Non-pigmented ciliary epithelial cell (primary cell): ENCODE data around the gene CD300A.
"Not testable (repeated sequence)": the region's sequence is repeated elsewhere in the genome, so short reads cannot be mapped to it uniquely, and the experiment has no call there.

Source experiments
- DNase-seq: peaks from one replicate; pipeline ENCODE4 v3.0.0-alpha.2; 2010; ENCODE audit warnings: low read depth

Gene CD300A

DNA sequence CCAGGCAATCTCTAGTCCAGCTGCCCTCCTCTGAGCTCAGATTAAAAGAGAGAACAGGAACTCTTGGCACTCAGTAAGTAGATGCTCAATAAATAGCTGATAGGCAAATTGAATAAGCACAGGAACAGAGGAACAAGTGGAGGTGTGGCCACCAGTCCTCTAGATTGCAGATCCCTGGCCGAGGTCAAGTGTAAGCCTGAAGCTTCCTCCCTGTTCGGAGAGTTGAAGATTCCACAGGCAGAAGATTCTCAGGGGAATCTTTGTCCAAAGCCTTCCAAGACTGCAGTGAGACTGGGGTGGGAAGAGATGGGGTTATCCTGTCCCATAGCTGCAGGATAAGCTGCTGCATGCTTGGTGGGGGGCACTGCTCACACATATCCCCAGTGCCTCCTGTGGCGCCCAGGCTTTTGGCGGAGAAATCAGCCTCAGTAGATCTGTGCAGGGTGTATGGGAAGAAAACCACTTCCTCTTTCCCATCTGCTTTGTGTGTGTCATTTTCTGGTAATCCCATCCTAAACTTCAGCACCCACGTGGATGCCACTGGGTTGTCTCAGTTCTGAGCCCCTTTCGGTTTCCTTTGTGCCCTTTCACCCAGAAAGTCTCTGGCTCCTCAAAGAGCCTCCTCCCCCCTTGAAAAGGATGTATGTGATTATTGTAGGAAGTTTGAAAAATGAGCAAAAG is 12.1 kb downstream of the CD300A start:
- no peak for DNase-seq

DNA sequence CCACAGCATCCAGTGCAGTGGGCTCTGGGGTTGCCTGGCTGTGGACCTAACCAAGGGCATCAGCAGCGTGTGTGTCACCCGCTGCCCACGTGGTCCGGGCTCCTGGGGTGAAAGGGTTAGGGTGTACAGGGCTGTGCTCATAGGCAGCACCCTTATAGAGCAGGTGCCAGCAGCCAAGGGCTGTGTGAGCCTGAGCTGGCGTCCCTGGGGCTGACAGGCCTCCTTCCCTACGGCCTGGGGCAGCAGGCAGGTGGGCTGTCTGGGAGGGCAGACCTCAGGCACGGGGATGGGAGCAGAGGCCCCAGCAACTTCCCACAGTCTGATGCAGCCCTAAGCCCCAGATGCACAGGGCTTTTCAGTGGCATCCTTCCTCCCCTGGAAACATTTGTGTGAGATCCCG is 13.9 kb downstream of the CD300A start:
- no peak for DNase-seq

DNA sequence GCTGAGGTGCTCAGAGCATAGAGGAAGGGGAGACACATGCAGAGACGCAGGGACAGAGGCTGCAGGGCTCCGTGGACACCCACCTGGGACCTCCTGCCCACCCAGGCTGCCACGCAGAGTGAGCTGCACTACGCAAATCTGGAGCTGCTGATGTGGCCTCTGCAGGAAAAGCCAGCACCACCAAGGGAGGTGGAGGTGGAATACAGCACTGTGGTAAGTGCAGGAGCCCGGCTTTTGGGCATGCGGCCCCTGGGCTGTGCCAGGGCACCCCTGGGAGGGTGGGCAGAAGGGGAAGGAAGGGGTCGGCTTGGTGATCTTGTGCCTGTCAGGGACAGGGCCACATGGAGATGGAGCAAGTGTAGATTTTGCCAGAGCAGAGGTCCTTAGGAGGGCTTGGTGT is 15.2 kb downstream of the CD300A start:
- DNase-seq: no peak

DNA sequence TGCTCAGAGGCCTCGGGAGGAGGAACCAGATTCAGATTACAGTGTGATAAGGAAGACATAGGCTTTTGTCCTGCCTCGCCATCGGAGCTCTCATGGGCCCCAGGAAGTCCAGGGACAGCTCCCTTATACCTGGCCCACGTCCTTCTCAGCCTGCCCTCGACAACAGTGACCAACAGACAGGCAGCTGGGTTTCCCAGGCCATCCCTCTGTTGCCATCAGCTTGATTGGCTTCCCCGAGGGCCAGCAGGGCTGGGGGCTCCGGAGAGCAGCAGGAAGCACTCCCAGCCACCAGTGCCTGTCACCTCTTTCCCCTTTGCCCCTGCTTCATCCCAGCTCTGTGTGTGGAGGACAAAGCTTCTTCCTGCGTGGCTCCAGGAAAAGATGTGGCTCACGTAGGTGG is 17.6 kb downstream of the CD300A start:
- DNase-seq: no peak

DNA sequence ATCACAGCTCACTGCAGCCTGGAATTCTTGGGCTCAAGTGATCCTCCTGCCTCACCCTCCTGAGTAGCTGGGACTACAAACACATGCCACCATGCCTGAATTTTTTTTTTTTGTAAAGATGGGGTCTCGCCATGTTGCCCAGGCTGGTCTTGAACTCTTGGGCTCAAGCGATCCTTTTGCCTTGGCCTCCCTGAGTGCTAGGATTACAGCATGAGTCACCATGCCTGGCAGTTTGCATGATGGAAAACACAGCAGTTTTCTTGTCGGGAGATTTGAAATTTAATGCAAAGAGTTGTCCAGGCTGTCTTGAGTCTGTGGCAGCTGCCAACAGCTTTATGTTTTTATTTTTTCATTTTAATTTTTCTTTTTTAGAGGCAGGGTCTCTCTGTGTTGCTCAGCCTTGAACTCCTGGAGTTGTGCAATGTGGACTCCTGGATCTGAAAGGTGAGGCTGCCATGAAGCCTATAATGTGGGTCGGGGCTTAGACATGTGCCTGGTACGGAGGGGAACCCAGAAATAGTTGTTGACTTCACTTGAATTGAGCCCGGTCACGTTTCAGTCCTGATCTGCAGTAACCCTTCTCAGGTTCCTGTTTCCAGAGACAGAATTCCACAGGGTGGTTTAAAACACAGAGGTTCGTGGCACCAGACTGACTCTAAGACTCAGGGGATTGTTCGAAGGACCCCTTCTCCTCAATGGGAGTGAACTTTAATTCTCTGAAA is 18.7 kb downstream of the CD300A start:
- DNase-seq: no peak

DNA sequence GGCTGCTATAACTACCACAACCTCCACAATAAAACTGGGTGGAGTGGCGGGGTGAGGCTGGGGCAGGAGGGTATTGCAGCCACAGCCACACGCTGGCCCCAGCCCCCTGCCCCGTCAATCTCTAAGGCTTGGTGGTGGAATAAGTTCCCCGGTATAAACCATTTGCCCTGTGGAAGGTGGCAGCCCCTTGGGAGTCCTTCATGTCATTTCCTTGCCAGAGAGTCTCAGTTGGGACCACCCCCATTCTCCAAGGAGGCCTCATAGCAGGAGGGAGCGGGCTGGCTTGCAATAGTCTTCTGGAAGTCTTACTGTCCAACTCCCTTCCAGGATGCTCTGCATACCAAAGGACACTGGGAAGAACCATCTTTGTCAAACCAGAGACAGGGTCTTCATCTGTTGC is 19.4 kb downstream of the CD300A start:
- no peak for DNase-seq

DNA sequence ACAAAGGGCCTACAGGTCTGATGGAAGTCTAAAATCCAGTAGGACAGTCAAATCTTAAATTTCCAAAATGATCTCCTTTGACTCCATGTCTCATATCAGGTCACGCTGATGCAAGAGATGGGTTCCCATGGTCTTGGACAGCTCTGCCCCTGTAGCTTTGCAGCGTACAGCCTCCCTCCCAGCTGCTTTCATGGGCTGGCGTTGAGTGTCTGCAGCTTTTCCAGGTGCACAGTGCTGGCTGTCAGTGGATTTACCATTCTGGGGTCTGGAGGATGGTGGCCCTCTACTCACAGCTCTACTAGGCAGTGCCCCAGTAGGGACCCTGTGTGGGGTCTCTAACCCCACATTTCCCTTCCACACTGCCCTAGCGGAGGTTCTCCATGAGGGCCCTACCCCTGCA is 21.8 kb downstream of the CD300A start:
- DNase-seq: not testable (repeated sequence)

DNA sequence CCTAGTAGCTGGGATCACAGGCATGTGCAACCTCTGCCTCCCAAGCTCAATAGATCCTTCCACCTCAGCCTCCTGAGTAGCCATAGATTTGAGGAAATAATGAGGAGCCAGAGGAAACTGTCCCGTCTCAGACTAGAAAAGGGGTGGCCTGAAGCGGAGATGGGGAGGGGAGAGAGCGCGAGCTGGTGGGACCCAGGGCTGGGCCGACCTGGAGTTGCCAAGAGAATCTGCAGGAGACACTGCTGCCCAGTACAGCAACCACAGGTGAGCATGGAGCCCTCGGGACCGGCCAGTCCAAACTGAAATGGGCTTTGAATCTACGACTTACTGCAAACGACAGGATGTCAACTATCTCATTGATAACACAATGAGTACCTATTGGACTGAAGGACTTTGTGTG is 24.3 kb downstream of the CD300A start:
- DNase-seq: no peak

DNA sequence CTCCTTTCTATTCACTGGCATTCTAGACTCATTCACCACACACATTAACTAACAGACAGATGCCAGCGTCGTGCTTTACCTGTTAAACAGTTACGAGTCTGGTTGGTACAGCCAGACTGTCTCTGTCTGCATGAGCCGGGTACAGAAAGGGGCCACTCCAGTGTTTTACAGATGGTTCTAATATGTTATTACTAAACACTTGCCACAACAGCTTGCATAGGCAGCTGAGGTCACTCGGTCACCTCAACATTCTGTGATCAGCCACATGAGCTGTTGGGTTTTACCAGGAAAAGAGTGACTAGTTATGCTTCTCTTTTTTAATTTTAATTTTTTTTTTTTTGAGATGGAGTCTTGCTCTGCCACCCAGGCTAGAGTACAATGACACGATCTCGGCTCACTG is 25.2 kb downstream of the CD300A start:
- no peak for DNase-seq

DNA sequence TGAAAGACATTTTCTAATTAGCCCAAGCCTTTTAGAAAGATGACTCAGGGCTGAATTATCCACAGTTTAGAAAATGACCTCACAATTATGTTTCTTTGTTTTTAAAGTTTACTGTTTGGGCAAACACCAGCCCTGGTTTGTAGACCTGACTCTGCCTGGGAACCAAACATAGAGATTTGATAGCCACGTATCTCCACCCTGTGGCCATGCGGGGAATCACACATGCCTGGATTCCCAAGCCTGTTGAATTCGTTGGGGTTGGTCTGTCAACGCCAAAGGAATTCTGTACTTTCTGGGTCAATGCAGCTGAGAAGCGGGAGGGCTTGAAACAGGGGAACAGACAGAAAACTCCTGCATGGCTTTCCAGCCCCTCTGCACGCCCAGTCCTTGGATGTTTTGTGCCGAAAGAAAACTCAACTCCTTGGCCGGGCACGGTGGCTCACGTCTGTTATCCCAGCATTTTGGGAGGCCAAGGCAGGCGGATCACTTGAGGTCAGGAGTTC is 26.9 kb downstream of the CD300A start:
- DNase-seq: no peak

DNA sequence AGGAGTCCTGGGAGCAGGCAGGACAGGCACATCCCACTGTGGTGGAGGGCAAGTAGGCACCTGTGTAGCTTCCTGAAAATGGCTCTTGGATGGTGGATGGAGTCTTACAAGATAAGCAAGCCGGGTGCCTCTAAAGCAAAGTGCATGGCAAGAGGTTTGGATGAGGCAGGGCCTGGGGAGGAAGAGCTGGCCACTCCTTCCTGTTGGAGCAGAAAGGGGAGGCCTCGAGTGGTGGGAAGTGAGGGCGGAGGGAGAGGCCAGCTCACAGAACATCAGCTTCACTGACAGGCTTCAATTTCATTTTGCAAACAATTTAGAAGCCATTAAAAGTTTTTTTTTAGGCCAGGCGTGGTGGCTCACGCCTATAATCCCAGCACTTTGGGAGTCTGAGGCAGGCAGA is 31.0 kb downstream of the CD300A start:
- no peak for DNase-seq

DNA sequence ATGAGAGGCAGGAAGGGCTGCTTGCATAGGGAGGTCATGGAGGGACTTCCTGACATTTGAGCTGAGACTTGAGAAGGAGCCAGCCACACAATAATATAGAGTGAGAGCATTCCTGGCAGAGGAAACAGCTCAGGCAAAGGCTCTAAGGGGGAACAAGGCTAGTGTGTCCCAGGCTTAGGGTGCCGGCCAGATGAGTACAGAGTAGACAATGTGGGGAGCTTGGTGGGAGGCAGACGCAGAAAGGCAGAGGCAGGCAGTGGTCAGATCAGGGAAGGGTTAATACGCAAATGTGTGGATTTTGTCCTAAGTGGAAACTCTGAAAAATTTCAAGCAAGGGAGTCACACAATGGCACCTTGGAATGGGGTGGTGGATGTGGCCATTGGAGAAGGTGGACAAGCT is 33.6 kb downstream of the CD300A start:
- no peak for DNase-seq

DNA sequence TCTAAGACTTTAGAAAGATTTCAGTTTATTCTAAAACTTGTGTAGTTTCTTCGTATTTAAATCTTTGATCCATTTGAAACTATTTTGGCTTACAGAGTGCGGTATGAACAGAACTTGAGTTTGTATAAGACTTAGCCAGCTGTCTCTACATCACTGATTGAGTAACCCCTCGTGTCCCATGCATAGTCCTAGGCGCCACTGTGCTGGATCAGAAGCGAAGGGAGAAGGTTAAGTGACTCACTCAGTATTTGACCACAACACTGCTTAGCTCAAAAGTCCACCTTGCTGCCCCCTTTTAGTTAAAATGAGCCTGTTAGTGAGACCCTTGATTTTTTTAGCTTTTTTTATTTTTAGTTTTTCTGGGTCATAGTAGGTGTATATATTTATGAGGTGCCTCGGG is 36.4 kb downstream of the CD300A start:
- no peak for DNase-seq

DNA sequence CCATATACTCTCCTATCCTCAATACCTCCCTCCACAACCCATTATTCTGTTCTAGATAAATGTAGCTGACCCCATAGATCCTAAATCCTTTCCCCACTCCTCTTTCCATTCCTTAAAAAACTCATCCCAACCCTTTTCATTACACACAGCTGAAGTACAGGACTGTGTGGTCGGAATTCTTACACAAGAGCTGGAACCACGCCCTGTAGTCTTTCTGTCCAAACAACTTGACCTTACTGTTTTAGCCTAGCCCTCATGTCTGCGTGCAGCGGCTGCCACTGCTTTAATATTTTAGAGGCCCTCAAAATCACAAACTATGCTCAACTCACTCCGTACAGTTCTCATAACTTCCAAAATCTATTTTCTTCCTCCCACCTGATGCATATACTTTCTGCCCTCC is 37.5 kb downstream of the CD300A start:
- not testable (repeated sequence) for DNase-seq

DNA sequence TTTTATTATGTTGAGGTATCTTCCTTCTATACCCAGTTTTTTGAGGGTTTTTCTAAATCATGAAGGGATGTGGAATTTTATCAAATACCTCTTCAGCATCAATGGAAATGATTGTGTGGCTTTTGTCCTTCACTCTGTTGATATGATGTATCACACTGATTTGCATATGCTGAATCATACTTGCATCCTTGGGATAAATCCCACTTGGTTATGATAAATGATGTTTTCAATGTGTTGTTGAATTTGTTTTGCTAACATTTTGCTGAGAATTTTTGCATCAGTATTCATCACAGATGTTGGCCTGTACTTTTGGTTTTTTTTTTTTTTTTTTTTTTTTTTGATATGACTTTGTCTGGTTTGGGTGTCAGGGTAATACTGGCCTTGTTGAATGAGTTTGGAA is 41.7 kb downstream of the CD300A start:
- DNase-seq: no peak

DNA sequence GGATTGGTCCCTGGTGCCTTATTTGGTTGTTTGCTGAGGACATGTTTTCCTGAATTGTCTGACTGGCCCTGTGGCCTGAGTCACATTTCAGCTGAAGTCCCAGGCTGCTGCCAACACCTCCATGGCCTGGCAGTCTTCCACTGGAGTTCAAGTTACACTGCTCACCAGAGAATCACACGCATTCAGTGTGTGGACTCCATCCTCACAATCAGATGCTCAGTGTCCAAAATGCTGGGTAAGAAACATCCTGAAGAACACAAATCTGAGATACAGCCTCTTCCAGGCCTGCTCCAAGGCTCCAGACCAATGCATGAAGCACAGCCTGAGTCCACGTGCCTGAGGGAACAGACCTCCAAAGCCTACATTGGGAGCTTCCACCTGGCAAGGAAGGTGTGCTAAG is 45.6 kb downstream of the CD300A start:
- no peak for DNase-seq

DNA sequence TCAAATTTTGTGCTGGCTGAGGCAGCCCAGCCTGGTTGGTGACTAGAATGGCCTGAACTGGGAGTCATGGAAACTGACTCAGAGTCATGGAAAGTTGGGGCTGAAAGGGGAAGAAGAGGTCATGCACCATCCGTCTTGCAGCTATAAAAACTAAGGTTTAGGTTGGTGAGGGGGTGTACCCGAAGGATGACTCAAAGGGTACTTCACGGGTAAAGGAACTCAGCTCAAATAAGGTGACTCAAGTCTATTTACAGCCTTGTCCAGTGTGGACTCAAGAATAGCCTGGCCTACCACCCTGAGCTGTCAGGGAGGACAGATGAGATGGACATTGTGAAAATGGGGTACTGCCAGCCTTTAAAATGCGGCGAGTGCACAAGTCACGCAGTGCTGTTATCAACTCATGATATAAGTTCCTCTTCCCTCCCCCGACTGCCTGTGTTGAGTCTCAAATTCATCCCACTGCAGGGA is 46.2 kb downstream of the CD300A start:
- no peak for DNase-seq

DNA sequence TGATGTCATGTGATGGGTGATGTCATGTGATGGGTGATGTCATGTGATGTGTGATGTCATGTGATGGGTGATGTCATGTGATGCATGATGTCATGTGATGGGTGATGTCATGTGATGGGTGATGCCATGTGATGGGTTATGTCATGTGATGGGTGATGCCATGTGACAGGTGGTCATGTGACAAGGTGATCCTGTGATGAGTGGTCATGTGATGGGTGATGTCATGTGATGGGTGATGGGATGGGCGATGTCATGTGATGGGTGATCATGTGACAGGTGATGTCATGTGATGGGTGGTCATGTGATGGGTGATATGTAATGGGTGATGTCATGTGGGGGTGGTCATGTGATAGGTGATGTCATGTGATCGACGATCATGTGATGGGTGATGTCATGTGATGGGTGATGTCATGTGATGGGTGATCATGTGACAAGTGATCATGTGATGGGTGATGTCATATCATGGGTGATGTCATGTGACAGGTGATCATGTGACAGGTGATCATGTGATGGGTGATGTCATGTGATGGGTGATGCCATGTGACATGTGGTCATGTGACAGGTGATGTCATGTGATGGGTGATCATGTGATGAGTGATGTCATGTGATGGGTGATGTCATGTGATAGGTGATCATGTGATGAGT is 47.7 kb downstream of the CD300A start:
- no peak for DNase-seq

DNA sequence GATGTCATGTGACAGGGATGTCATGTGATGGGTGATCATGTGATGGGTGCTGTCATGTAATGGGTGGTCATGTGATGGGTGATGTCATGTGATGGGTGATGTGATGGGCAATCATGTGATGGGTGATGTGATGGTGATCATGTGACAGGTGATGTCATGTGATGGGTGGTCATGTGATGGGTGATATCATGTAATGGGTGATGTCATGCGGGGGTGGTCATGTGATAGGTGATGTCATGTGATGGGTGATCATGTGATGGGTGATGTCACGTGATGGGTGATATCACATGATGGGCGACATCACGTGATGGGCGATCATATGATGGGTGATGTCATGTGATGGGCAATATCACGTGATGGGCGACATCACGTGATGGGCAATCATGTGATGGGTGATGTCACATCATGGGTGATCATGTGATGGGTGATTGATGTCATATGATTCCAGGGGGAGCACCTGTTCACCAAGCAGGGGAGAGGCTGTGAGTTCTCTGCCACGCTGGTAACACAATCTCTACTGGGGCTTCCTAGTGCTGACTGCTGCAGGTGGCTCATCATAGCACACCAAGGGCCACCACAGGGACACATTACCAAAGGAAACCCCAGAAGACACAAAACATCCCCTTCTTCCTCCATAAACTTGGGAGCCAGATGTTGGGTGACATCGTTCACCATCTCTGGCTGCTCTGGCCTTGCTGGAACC is 48.3 kb downstream of the CD300A start:
- no peak for DNase-seq

DNA sequence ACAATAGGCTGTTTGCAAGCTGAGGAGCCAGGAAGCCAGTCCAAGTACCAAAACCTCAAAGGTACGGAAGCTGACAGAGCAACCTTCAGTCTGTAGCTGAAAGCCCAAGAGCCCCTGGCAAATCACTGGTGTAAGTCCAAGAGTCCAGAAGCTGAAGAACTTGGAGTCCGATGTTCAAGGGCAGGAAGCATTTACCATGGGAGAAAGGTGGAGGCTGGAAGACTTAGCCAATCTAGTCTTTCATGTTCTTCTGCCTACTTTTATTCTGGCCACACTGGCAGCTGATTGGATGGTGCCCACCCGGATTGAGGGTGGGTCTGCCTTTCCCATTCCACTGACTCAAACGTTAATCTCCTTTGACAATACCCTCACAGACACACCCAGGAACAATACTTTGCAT is 49.5 kb downstream of the CD300A start:
- DNase-seq: no peak

DNA sequence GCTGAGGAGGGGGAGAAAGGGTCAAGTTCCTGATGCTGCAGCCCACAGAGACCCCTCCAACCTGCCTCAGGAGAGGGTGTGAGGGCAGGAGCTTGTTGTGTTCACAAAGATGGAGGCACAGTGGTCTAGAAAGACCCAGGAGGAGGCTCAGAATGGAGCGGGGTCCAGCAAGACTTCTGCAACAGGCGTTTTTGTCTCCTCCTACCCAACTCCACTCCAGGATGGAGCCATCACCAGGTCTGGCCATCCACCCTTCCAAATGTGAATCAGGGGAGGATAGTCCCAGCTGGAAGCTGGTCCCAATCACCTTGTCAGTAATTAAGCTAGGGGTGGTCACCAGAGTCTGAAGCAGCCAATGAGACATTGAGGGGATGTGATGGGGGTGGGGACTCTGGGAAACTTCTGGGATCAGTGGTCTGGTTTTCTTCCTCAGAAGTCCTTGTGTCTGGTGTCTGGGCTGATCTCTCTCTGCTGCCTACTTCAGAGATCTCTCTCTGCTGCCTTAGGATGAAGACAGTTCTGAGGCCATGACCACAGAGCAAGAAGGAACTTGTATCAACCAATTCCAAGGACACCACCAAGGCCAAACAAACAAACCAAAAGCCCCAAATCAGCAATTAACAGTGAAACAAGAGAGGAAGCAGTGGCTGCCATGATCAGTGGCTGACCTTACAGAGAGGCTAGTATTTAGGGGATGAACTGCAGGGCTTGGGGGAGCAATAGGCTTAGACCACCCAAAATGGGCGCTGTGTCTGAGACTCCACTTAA is 50.3 kb downstream of the CD300A start:
- DNase-seq: no peak
